GM18867 (cell line): ENCODE results near the gene CIZ1.
A peak's percentile ranks its signal among the peaks of the same experiment; 100 is the strongest.
"Not testable (repeated sequence)": the region's sequence is repeated elsewhere in the genome, so short reads cannot be mapped to it uniquely, and the experiment has no call there.

ENCODE experiments used
- ATAC-seq: cut with Tn5 transposase; IDR thresholded peaks from one replicate; pipeline ENCODE4 v1.9.1; 2021; ENCODE audit warnings: mild to moderate bottlenecking, moderate library complexity; ENCODE audit not compliant: unreplicated experiment

The CIZ1 gene

GRCh38 chr9:128191406-128192046, at the start of gene CIZ1:
CIZ1 (minus strand) TSS chr9:128191572; CDS start chr9:128190857, 715 bp downstream.
- ATAC-seq = peak; percentile 79

GRCh38 chr9:128233817-128234406, 42.5 kb upstream of the CIZ1 start:
- no peak for ATAC-seq

- ATAC-seq = no peak
Observed at GRCh38 chr9:128232528-128233428, 41.4 kb upstream of the CIZ1 start.

GRCh38 chr9:128231638-128232527, 40.5 kb upstream of the CIZ1 start:
- no peak for ATAC-seq

- not testable (repeated sequence) for ATAC-seq
Observed at GRCh38 chr9:128230897-128231296, 39.5 kb upstream of the CIZ1 start.

GRCh38 chr9:128226412-128226801, 35.0 kb upstream of the CIZ1 start:
- no peak for ATAC-seq

- ATAC-seq = no peak
Observed at GRCh38 chr9:128225770-128226411, 34.5 kb upstream of the CIZ1 start.

- no peak for ATAC-seq
Observed at GRCh38 chr9:128224877-128225276, 33.5 kb upstream of the CIZ1 start.

GRCh38 chr9:128222880-128223670, 31.7 kb upstream of the CIZ1 start:
- ATAC-seq = no peak

- no peak for ATAC-seq
Observed at GRCh38 chr9:128222026-128222425, 30.7 kb upstream of the CIZ1 start.

- ATAC-seq = no peak
Observed at GRCh38 chr9:128219831-128220230, 28.5 kb upstream of the CIZ1 start.

GRCh38 chr9:128218518-128219389, 27.4 kb upstream of the CIZ1 start:
- ATAC-seq = peak; percentile 84

- ATAC-seq = no peak
Observed at GRCh38 chr9:128218172-128218517, 26.8 kb upstream of the CIZ1 start.

- ATAC-seq = no peak
Observed at GRCh38 chr9:128216781-128217553, 25.6 kb upstream of the CIZ1 start.

GRCh38 chr9:128215491-128216409, 24.4 kb upstream of the CIZ1 start:
- no peak for ATAC-seq

GRCh38 chr9:128214571-128215490, 23.5 kb upstream of the CIZ1 start:
- no peak for ATAC-seq
